Measurements from ENCODE around the gene SETD7.
A peak's percentile ranks its signal among the peaks of the same experiment; 100 is the strongest.

Gene SETD7

DNA sequence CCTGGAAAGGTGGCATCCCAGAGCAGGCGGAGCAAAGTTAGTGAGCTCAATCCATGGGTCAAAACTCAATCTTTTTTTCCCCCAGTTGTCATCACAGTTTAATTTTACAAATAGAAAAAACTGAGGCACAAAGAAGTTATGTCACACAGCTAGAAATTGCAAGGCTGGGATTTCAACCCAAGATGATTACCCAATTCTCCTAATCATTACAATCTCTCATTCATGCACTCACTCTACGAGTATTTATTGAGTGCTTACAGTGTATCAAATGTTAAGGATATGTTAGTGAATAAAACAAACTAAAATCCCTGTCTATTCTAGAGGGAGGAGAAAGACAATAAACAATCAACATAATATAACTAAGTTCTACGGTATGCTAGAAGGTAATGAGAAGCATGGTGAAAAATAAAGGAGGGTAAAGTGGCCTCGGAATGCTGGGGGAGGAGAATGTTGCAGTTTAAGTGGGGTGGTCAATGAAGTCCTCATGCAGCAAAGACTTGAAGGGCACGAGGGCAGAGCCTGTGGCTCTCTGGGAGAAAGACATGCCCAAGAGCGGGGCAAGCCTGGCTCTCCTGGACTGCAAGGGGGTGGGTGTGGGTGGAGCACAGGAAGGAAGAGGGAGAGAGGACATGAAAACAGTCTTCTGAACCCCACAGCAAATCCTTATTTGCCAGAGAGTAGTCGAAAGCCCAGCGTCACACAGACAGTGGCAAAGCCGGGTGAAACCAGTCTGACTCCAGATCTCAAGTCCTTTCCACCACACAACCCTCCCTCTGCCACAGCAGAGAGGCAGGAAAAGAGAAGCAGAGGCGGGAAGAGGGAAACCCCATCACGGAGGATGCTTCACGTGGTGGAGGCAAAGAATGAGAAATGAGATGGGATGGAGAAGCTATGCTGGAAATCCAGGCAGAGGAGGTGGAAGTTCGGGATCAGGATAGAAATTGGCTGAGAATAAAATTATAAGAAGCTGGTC, 53.8 kb downstream of the SETD7 start:
- H3K9me3 ChIP-seq, result no peaks in the 10 kb centered on the region
- no peaks in the 10 kb centered on the region for H4K20me1 ChIP-seq
- H3K36me3 ChIP-seq, result peaks cover 27% of the 10 kb centered on the region
- no peak overlapping the region for H3K4me3 ChIP-seq
- TF ChIP-seq Cebpa-rat (IDR thresholded peaks at IDR 0.05), result no peak
- no peak overlapping the region for H3K9ac ChIP-seq
- peak overlapping the region; percentile 27; the same call in 1 of the 2 replicates for H3K27ac ChIP-seq
- H3K4me1 ChIP-seq, result no peaks in the 10 kb centered on the region
- H3K4me2 ChIP-seq, result no peak overlapping the region
- H3K27me3 ChIP-seq, result no peaks in the 10 kb centered on the region

DNA sequence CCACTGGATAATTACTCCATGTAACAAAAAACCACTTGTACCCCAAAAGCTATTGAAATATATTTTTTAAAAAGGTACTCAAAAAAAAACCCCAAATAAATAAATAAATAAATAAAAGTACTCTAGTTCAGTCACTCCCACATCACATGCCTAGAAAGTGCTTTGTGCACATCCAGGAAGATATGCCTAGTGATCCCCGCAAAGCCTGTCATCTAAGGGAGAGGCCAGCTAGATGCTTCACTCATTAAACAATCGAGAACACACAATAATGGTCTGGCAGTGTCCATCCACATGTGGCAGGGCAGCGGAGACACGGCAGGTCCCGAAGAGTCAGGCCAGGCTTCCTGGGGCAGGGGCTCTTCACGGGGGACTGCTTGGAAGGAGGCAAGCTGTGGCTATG, 54.5 kb downstream of the SETD7 start:
- no peaks in the 10 kb centered on the region for H3K27me3 ChIP-seq

DNA sequence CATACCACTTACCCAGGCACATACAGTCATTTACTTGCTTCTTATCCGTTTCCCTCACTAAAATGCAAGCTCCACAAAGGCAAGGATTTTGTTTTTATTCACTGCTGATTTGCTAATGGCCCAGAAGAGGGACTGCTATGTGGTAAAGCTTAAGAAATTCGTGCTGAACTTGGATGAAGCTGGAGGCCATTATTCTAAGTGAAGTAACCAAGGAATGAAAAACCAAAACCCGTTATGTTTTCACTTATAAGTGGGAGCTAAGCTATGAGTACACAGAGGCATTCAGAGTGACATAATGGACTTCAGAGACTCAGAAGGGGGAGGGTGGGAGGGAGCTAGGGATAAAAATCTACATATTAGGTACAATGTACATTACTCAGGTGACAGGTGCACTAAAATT, 54.9 kb downstream of the SETD7 start:
- no peaks in the 10 kb centered on the region for H3K27me3 ChIP-seq
- H3K4me2 ChIP-seq, result no peak overlapping the region
- no peaks in the 10 kb centered on the region for H3K4me1 ChIP-seq
- H3K9ac ChIP-seq, result no peak overlapping the region
- H3K9me3 ChIP-seq, result no peaks in the 10 kb centered on the region
- TF ChIP-seq Cebpa-rat (IDR thresholded peaks at IDR 0.05), result no peak
- peaks cover 17% of the 10 kb centered on the region for H3K36me3 ChIP-seq
- H3K27ac ChIP-seq, result no peak overlapping the region
- H3K4me3 ChIP-seq, result no peak overlapping the region
- H4K20me1 ChIP-seq, result no peaks in the 10 kb centered on the region

More for the DNA sequence above, 54.5 kb downstream of the SETD7 start:
- no peaks in the 10 kb centered on the region for H3K4me1 ChIP-seq
- no peak overlapping the region for H3K4me2 ChIP-seq
- TF ChIP-seq Cebpa-rat (IDR thresholded peaks at IDR 0.05), result no peak
- no peak overlapping the region for H3K4me3 ChIP-seq
- H4K20me1 ChIP-seq, result no peaks in the 10 kb centered on the region
- H3K36me3 ChIP-seq, result peaks cover 21% of the 10 kb centered on the region
- no peak overlapping the region for H3K27ac ChIP-seq
- no peaks in the 10 kb centered on the region for H3K9me3 ChIP-seq
- H3K9ac ChIP-seq, result no peak overlapping the region

DNA sequence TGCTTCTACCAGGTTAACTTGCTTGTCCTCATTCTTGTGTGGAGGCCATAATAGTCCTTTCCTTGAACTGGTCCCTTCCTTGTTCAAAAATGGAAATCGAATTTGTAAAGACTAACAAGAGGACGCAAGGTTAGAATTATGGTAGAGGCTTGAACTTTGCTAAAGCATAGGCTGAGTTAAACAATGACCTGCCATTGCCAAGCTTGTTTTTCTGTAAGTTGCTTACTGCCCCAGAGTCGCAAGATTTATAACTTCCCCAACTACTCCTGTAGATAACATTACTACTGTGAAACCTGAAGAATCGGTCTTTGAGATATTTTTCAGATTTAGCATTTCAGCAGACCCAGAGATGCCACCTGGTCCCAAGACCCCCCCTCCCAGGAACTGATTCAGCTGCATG, 56.8 kb downstream of the SETD7 start:
- H3K9ac ChIP-seq, result no peak overlapping the region
- no peaks in the 10 kb centered on the region for H4K20me1 ChIP-seq
- no peaks in the 10 kb centered on the region for H3K4me1 ChIP-seq
- no peaks in the 10 kb centered on the region for H3K27me3 ChIP-seq
- H3K27ac ChIP-seq, result no peak overlapping the region
- TF ChIP-seq Cebpa-rat (IDR thresholded peaks at IDR 0.05), result no peak
- H3K9me3 ChIP-seq, result no peaks in the 10 kb centered on the region
- H3K4me3 ChIP-seq, result no peak overlapping the region
- H3K36me3 ChIP-seq, result 0 out of 2 replicates have a peak, but pooled peaks cover 4% of the 10 kb centered on the region
- no peak overlapping the region for H3K4me2 ChIP-seq

DNA sequence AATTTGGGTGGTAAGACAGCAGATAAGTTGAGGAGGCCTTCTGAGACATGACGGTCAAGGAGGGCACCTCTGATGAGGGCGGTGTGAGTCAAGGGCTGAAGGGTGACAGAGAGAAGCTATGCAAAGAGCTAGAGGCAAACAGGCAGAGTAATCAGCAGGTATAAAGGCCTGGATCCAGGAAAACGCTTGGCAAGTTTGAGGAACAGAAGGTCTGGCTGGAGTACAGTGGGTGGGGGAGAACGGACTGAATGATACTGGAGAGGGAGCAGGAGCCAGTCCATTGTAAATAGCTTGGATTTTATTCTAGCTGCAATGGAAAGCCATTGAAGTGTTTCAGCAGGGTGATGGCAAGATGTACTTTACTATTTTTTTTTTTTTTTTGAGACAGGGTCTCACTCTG, 62.8 kb downstream of the SETD7 start:
- TF ChIP-seq Cebpa-rat (IDR thresholded peaks at IDR 0.05), result no peak
- no peak overlapping the region for H3K9ac ChIP-seq
- no peaks in the 10 kb centered on the region for H3K4me1 ChIP-seq
- H4K20me1 ChIP-seq, result no peaks in the 10 kb centered on the region
- H3K27me3 ChIP-seq, result no peaks in the 10 kb centered on the region
- H3K36me3 ChIP-seq, result no peaks in the 10 kb centered on the region
- H3K27ac ChIP-seq, result no peak overlapping the region
- H3K4me2 ChIP-seq, result no peak overlapping the region
- H3K4me3 ChIP-seq, result no peak overlapping the region
- no peaks in the 10 kb centered on the region for H3K9me3 ChIP-seq

DNA sequence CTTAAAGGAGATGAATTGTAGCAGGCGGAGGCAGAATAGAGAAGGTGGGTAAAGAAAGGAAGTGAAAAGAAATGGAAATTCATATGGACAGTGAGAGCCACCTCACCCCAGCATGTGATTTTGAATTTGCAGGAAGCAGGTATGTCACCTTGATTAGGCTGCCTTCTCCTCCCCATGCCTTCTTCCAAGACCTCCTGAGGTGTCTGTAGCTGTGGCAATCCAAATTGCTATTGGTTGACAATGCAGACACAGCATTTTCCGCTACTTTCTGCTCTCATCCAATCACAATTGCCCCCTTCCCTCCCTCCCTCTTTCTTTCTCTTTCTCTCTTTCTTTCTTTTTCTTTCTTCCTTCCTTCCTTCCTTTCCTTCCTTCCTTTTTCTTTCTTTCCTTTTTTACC, 63.6 kb downstream of the SETD7 start:
- H4K20me1 ChIP-seq, result no peaks in the 10 kb centered on the region
- H3K4me3 ChIP-seq, result no peak overlapping the region
- no peaks in the 10 kb centered on the region for H3K27me3 ChIP-seq
- H3K36me3 ChIP-seq, result no peaks in the 10 kb centered on the region
- TF ChIP-seq Cebpa-rat (IDR thresholded peaks at IDR 0.05), result no peak
- no peak overlapping the region for H3K9ac ChIP-seq
- H3K27ac ChIP-seq, result no peak overlapping the region
- no peak overlapping the region for H3K4me2 ChIP-seq
- H3K4me1 ChIP-seq, result no peaks in the 10 kb centered on the region
- H3K9me3 ChIP-seq, result no peaks in the 10 kb centered on the region

DNA sequence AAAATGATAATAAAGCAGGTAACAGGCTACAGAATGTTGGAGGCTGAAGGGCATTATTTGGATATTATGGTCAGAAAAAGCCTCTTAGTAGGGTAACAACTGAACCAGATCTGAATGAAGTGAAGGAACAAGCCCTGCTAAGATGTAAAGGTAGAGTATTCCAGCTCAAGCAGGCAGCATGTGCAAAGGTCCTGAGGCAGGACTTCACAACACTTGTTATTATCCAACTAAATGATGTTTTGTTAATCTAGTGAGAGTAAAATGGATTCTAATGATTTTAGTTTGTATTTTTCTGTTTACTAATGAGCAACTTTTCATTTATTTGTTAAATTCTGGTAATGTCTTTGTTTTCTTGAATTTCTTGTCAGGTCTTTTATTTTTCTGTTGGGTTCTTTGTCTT, 66.4 kb downstream of the SETD7 start:
- Histone ChIP-seq H3K9ac (no peak overlapping the region), H3K4me3 (no peak overlapping the region), H3K27me3 (no peaks in the 10 kb centered on the region), H3K36me3 (no peaks in the 10 kb centered on the region), H3K4me1 (no peaks in the 10 kb centered on the region), H3K4me2 (no peak overlapping the region), H4K20me1 (no peaks in the 10 kb centered on the region), H3K9me3 (no peaks in the 10 kb centered on the region), H3K27ac (no peak overlapping the region)
- no peak for TF ChIP-seq Cebpa-rat (IDR thresholded peaks at IDR 0.05)

DNA sequence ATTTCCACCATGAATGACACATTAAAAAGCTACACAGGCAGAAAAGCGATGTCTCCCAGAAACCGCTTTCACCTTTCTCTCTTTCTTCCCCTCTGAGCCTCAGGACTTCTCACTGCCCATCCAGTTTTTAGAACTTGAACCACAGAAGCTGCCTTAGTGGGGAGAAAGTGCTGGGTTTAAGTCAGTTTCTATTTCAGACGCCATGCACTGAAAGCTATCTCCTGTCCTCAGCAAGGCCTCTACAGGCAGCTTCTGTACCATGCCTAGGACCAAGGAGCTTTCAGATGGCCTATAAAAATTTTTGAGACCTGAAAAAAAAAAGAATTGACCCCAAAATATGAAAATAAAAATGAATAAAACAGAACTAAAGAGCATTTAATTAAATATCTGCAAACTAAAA, 67.6 kb downstream of the SETD7 start:
- no peaks in the 10 kb centered on the region for H3K4me1 ChIP-seq
- no peak overlapping the region for H3K27ac ChIP-seq
- H3K9ac ChIP-seq, result no peak overlapping the region
- no peaks in the 10 kb centered on the region for H3K27me3 ChIP-seq
- TF ChIP-seq Cebpa-rat (IDR thresholded peaks at IDR 0.05), result no peak
- H3K9me3 ChIP-seq, result no peaks in the 10 kb centered on the region
- H3K4me2 ChIP-seq, result no peak overlapping the region
- H4K20me1 ChIP-seq, result no peaks in the 10 kb centered on the region
- no peak overlapping the region for H3K4me3 ChIP-seq
- no peaks in the 10 kb centered on the region for H3K36me3 ChIP-seq

GRCh38 chr4:139484783-139485311, 71.2 kb downstream of the SETD7 start:
- TF ChIP-seq Cebpa-rat (IDR thresholded peaks at IDR 0.05), result no peak
- no peak overlapping the region for H3K4me3 ChIP-seq
- no peaks in the 10 kb centered on the region for H3K27me3 ChIP-seq
- H4K20me1 ChIP-seq, result no peaks in the 10 kb centered on the region
- H3K36me3 ChIP-seq, result no peaks in the 10 kb centered on the region
- H3K9me3 ChIP-seq, result no peaks in the 10 kb centered on the region
- H3K4me2 ChIP-seq, result no peak overlapping the region
- H3K9ac ChIP-seq, result no peak overlapping the region
- no peaks in the 10 kb centered on the region for H3K4me1 ChIP-seq
- H3K27ac ChIP-seq, result no peak overlapping the region

DNA sequence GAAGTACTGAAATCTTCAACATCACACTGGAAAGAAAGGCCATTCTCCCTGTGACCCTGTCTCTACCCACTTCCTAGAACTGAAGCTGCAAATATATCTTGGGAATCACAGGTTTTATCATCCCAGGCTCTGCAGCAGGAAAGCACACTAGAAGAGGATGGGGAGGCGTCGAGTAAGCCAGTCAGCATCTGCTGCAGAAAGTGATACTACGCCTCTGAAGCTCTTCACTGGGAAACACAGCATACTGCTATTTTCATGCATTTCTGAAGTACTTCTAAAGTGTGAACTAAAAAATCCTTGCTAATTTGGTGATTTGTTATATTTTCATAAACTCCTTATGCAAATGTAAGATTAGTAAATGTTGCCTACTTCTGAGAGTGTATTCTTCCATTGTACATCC, 73.0 kb downstream of the SETD7 start:
- H3K4me1 ChIP-seq, result no peaks in the 10 kb centered on the region
- H3K9ac ChIP-seq, result no peak overlapping the region
- no peaks in the 10 kb centered on the region for H3K9me3 ChIP-seq
- TF ChIP-seq Cebpa-rat (IDR thresholded peaks at IDR 0.05), result no peak
- no peak overlapping the region for H3K27ac ChIP-seq
- H3K27me3 ChIP-seq, result no peaks in the 10 kb centered on the region
- H3K4me2 ChIP-seq, result no peak overlapping the region
- H3K4me3 ChIP-seq, result no peak overlapping the region
- no peaks in the 10 kb centered on the region for H4K20me1 ChIP-seq
- H3K36me3 ChIP-seq, result no peaks in the 10 kb centered on the region
